OCI-LY3 (cell line): Measurements from ENCODE around the gene KRT81.

Experiments
- H2AFZ ChIP-seq: fragments of 200-600, 300-600 bp; shearing (Covaris generic); 2 replicates; pipeline ENCODE4 v1.6.0; 2014; ENCODE audit warnings: antibody characterized with exemption, low read depth, low read length
- H3K27ac ChIP-seq: fragments of 200-600, 300-600 bp; sonication (generic); 2 replicates; pipeline ENCODE4 v1.5.1; 2014; ENCODE audit warnings: mild to moderate bottlenecking, low read length, moderate library complexity, mixed read lengths
- H3K27me3 ChIP-seq: fragments of 200-600, 300-600 bp; sonication (generic); 2 replicates; pipeline ENCODE4 v1.6.1; 2014; ENCODE audit warnings: low read depth, low read length, mixed read lengths
- H3K36me3 ChIP-seq: fragments of 200-600, 300-600 bp; sonication (generic); replicated peaks from 2 replicates; pipeline ENCODE3; 2014; ENCODE audit warnings: low read depth, low read length, mixed read lengths
- H3K4me1 ChIP-seq: fragments of 300-600, 200-600 bp; sonication (generic); 2 replicates; pipeline ENCODE4 v1.6.1; 2014; ENCODE audit warnings: low read length, mixed read lengths
- H3K4me2 ChIP-seq: fragments of 200-600, 300-600 bp; sonication (generic); 2 replicates; pipeline ENCODE4 v1.6.1; 2014; ENCODE audit warnings: low read length, mixed read lengths
- H3K4me3 ChIP-seq: fragments of 300-600, 200-600 bp; sonication (generic); 2 replicates; pipeline ENCODE4 v1.5.1; 2014; ENCODE audit warnings: antibody characterized with exemption, mild to moderate bottlenecking, low read length, moderate library complexity
- H3K79me2 ChIP-seq: fragments of 300-600, 200-600 bp; shearing (Covaris generic); 2 replicates; pipeline ENCODE4 v1.6.1; 2014; ENCODE audit warnings: mild to moderate bottlenecking, low read length, mixed read lengths
- H3K9ac ChIP-seq: fragments of 300-600, 200-600 bp; shearing (Covaris generic); 2 replicates; pipeline ENCODE4 v1.6.0; 2014; ENCODE audit warnings: mild to moderate bottlenecking, low read length, moderate library complexity
- H3K9me3 ChIP-seq: fragments of 200-600, 300-600 bp; shearing (Covaris generic); 2 replicates; pipeline ENCODE4 v1.6.1; 2014; ENCODE audit warnings: low read length, mixed read lengths; ENCODE audit not compliant: insufficient read depth
- H4K20me1 ChIP-seq: fragments of 200-600, 300-600 bp; sonication (generic); 2 replicates; pipeline ENCODE4 v1.6.1; 2016; ENCODE audit warnings: low read length, mixed read lengths; ENCODE audit not compliant: insufficient read depth
- EZH2phosphoT487 ChIP-seq: fragments of 200-600 bp; shearing (Covaris generic); IDR thresholded peaks from 2 replicates; pipeline ENCODE4 v1.6.1; 2018; ENCODE audit warnings: antibody characterized with exemption, mixed run types, low read depth
- TF ChIP-seq, protein P1 (sequence below): fragments of 200-600, 300-600 bp; sonication (generic); IDR thresholded peaks from 2 replicates; pipeline ENCODE4 v1.5.1; 2014; ENCODE audit warnings: antibody characterized with exemption, low read length, low read depth

KRT81 gene

GRCh38 chr12:52313926-52314325 lies 22.6 kb upstream of the KRT81 start:
- Histone ChIP-seq H3K9me3 (no peaks in the 10 kb centered on the region), H3K27me3 (peaks cover 34% of the 10 kb centered on the region), H4K20me1 (no peaks in the 10 kb centered on the region), H3K27ac (no peak overlapping the region), H3K36me3 (no peaks in the 10 kb centered on the region), H2AFZ (no peak overlapping the region), H3K4me1 (no peaks in the 10 kb centered on the region), H3K9ac (no peak overlapping the region), H3K79me2 (no peaks in the 10 kb centered on the region), H3K4me2 (no peak overlapping the region), H3K4me3 (no peak overlapping the region)
- TF ChIP-seq, protein P1, sequence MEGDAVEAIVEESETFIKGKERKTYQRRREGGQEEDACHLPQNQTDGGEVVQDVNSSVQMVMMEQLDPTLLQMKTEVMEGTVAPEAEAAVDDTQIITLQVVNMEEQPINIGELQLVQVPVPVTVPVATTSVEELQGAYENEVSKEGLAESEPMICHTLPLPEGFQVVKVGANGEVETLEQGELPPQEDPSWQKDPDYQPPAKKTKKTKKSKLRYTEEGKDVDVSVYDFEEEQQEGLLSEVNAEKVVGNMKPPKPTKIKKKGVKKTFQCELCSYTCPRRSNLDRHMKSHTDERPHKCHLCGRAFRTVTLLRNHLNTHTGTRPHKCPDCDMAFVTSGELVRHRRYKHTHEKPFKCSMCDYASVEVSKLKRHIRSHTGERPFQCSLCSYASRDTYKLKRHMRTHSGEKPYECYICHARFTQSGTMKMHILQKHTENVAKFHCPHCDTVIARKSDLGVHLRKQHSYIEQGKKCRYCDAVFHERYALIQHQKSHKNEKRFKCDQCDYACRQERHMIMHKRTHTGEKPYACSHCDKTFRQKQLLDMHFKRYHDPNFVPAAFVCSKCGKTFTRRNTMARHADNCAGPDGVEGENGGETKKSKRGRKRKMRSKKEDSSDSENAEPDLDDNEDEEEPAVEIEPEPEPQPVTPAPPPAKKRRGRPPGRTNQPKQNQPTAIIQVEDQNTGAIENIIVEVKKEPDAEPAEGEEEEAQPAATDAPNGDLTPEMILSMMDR = no peak
- no peak for TF ChIP-seq EZH2phosphoT487

DNA sequence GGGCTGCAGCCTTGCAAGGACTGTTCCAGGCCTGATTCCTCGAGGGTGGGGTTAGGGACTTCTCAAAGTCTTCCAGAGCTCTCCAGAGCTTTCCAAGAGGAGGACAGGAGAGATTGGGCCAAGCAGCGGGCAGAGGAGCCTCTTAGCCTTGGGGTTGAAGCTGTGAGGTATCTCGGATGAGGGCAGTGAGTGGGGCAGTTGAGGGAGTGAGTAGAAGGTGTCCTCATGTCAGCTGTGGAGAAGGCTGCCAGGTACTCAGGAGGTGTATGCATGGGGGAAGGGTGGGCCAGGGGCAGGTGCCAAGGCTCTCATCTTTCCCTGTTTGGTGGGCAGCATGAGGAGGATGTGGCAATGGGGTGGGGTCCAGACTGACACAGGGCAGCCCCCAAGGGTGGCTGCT lies 22.1 kb upstream of the KRT81 start:
- H3K9me3 ChIP-seq = no peaks in the 10 kb centered on the region
- H2AFZ ChIP-seq = no peak overlapping the region
- H3K27ac ChIP-seq = no peak overlapping the region
- peaks cover 34% of the 10 kb centered on the region for H3K27me3 ChIP-seq
- no peak overlapping the region for H3K4me3 ChIP-seq
- no peaks in the 10 kb centered on the region for H3K79me2 ChIP-seq
- no peaks in the 10 kb centered on the region for H3K36me3 ChIP-seq
- H4K20me1 ChIP-seq = no peaks in the 10 kb centered on the region
- H3K9ac ChIP-seq = no peak overlapping the region
- H3K4me2 ChIP-seq = no peak overlapping the region
- no peaks in the 10 kb centered on the region for H3K4me1 ChIP-seq
- TF ChIP-seq EZH2phosphoT487 = no peak
- TF ChIP-seq, protein P1 = no peak

DNA sequence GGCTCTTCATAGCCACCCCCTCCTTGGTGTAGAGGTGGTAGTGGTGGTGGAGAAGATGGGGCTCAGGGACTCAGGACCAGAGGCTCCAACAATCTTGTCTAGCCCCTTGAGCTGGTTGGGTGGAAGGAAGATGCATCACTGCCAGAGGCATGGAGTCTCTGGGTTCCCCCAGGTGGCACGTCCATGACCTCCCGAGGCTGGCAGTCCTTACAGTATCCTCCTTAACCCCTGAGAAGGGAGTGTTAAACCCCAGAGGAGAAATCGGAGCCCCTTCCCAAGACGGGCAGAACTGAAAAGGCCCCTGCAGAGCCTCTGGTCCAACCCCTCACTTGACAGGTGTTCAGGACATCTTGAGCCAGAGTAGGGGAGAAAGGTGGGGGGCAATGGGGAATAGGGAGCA lies 20.8 kb upstream of the KRT81 start:
- H3K27ac ChIP-seq = no peak overlapping the region
- no peak overlapping the region for H3K9ac ChIP-seq
- H2AFZ ChIP-seq = no peak overlapping the region
- no peaks in the 10 kb centered on the region for H4K20me1 ChIP-seq
- no peaks in the 10 kb centered on the region for H3K36me3 ChIP-seq
- no peak overlapping the region for H3K4me3 ChIP-seq
- peaks cover 34% of the 10 kb centered on the region for H3K27me3 ChIP-seq
- TF ChIP-seq, protein P1 = no peak
- TF ChIP-seq EZH2phosphoT487 = no peak
- H3K4me2 ChIP-seq = no peak overlapping the region
- no peaks in the 10 kb centered on the region for H3K4me1 ChIP-seq
- H3K79me2 ChIP-seq = no peaks in the 10 kb centered on the region
- H3K9me3 ChIP-seq = no peaks in the 10 kb centered on the region

GRCh38 chr12:52311285-52311648 lies 19.9 kb upstream of the KRT81 start:
- Histone ChIP-seq H2AFZ (no peak overlapping the region), H3K27ac (no peak overlapping the region), H3K27me3 (peaks cover 40% of the 10 kb centered on the region), H3K36me3 (no peaks in the 10 kb centered on the region), H3K4me2 (no peak overlapping the region), H4K20me1 (no peaks in the 10 kb centered on the region), H3K4me3 (no peak overlapping the region), H3K9ac (no peak overlapping the region), H3K79me2 (no peaks in the 10 kb centered on the region), H3K9me3 (no peaks in the 10 kb centered on the region), H3K4me1 (no peaks in the 10 kb centered on the region)
- TF ChIP-seq, protein P1 = no peak
- TF ChIP-seq EZH2phosphoT487 = no peak
